ENCODE data around the gene CENPX.

DNA sequence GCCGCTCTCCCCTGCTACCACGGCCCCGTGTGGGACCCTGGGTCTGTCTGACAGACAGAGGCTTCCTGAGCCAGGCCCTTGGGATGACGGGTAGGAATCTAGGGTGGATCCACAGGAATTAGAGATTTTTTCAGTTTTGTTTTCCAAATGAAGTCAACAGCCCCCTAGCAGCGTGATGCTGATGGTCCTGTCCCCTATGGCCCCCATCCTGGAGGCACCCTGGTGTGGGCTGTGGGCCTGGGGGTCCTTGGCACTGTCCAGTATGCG, 15.5 kb downstream of the CENPX start:
- TF ChIP-seq, protein P1, sequence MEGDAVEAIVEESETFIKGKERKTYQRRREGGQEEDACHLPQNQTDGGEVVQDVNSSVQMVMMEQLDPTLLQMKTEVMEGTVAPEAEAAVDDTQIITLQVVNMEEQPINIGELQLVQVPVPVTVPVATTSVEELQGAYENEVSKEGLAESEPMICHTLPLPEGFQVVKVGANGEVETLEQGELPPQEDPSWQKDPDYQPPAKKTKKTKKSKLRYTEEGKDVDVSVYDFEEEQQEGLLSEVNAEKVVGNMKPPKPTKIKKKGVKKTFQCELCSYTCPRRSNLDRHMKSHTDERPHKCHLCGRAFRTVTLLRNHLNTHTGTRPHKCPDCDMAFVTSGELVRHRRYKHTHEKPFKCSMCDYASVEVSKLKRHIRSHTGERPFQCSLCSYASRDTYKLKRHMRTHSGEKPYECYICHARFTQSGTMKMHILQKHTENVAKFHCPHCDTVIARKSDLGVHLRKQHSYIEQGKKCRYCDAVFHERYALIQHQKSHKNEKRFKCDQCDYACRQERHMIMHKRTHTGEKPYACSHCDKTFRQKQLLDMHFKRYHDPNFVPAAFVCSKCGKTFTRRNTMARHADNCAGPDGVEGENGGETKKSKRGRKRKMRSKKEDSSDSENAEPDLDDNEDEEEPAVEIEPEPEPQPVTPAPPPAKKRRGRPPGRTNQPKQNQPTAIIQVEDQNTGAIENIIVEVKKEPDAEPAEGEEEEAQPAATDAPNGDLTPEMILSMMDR (IDR thresholded peaks at IDR 0.05): no peak
- TF ChIP-seq POLR2A (IDR thresholded peaks at IDR 0.05): no peak

Measured in esophagus squamous epithelium (tissue), 4 donors.